RWPE1 (cell line): Measurements from ENCODE around the gene CCDC88B.

Experiments
- CTCF ChIA-PET: fragments of 350-600 bp; sonication (Branson Sonifier 250); formaldehyde crosslinking; extraction: SDS; loops from one replicate; lab custom pipeline; 2021; lab: Yijun Ruan, JAX
- POLR2A ChIA-PET: fragments of 400-600 bp; formaldehyde crosslinking; extraction: SDS; loops from one replicate; lab custom pipeline; 2020; ENCODE audit warnings: antibody characterized with exemption; ENCODE audit not compliant: low non-redundant PET; lab: Yijun Ruan, JAX
- DNase-seq: peaks from one replicate; pipeline ENCODE4 v3.0.0; 2012; ENCODE audit warnings: low spot score
- H3K27ac ChIP-seq: fragments of 450-650 bp; 2 replicates; pipeline ENCODE4 v1.5.1; 2017
- TF ChIP-seq, protein P1 (sequence below): fragments of 450-650 bp; conservative IDR thresholded peaks from 2 replicates; pipeline ENCODE4 v1.5.1; 2017; ENCODE audit warnings: low read depth, mild to moderate bottlenecking

CCDC88B gene

DNA sequence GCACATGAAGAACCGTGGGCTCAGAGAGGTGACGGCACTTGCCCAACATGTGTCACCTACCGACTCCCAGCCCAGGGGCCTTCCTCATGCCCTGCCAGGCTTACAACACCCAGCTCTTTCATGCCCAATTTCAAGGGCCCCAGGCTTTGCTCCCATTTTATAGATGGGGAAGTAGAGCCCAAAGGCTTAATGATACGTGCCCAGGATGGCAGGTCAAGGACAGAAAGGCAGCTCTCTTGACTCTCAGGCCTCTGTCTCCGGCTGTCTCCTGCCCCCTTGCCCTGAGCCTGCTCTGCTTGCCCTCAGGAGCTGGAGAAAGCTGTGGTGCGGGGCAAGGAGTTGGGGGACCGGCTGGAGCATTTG, 9.0 kb downstream of the CCDC88B start:
- ChIA-PET POLR2A (no interaction called here), CTCF (interaction anchor here (0.5 to 0.8 kb wide), 3 partner anchors 31 to 876 kb away, joined by 3 to 4 read pairs (median 3); partner anchors contain the start of gene PRDX5)
- DNase-seq = no peak
- TF ChIP-seq, protein P1, sequence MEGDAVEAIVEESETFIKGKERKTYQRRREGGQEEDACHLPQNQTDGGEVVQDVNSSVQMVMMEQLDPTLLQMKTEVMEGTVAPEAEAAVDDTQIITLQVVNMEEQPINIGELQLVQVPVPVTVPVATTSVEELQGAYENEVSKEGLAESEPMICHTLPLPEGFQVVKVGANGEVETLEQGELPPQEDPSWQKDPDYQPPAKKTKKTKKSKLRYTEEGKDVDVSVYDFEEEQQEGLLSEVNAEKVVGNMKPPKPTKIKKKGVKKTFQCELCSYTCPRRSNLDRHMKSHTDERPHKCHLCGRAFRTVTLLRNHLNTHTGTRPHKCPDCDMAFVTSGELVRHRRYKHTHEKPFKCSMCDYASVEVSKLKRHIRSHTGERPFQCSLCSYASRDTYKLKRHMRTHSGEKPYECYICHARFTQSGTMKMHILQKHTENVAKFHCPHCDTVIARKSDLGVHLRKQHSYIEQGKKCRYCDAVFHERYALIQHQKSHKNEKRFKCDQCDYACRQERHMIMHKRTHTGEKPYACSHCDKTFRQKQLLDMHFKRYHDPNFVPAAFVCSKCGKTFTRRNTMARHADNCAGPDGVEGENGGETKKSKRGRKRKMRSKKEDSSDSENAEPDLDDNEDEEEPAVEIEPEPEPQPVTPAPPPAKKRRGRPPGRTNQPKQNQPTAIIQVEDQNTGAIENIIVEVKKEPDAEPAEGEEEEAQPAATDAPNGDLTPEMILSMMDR = no peak
- H3K27ac ChIP-seq = peak overlapping the region; percentile 92

DNA sequence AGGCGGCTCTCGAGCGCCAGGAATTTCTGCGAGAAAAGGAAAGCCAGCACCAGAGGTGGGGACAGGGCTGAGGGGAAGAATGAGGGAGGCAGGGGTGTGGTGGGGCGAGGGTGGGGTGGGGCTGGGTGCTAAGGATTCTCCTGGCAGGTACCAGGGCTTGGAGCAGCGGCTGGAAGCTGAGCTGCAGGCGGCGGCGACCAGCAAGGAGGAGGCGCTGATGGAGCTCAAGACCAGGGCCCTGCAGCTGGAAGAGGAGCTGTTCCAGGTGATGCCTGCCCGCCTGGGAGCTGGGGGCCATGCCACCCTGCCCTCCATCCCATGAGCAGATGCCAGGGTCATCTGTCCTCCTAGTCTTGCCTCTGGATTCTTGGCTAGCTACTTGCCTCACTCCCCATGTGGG, 9.4 kb downstream of the CCDC88B start:
- TF ChIP-seq, protein P1 = no peak
- H3K27ac ChIP-seq = peak overlapping the region; percentile 92
- no peak for DNase-seq
- ChIA-PET CTCF (interaction anchor here (0.5 to 0.8 kb wide), 3 partner anchors 32 to 205 kb away, joined by 3 to 4 read pairs (median 4); partner anchors contain the start of gene PRDX5), POLR2A (no interaction called here)

DNA sequence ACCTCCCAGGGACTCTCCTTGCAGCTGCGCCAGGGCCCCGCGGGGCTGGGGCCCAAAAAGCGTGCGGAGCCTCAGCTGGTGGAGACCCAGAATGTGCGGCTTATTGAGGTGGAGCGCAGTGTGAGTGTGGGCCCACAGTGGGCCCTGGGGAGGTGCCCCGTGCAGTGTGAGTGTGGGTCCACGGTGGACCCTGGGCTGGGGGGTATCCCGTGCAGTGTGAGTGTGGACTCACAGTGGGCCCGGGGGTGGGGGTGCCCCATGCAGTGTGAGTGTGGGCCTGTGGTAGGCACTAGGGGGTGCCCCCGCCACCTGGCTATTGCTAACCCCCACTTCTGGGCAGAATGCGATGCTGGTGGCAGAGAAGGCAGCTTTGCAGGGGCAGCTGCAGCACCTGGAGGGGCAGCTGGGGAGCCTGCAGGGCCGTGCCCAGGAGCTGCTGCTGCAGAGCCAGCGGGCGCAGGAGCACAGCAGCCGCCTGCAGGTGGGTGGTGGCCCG, 11.2 kb downstream of the CCDC88B start:
- ChIA-PET CTCF (interaction anchor here (0.6 kb wide), 1 partner anchor 50 kb away, joined by 3 read pairs; no protein-coding TSS in a partner anchor), POLR2A (no interaction called here)
- DNase-seq = no peak
- TF ChIP-seq, protein P1 = no peak
- peak overlapping the region; percentile 92 for H3K27ac ChIP-seq

DNA sequence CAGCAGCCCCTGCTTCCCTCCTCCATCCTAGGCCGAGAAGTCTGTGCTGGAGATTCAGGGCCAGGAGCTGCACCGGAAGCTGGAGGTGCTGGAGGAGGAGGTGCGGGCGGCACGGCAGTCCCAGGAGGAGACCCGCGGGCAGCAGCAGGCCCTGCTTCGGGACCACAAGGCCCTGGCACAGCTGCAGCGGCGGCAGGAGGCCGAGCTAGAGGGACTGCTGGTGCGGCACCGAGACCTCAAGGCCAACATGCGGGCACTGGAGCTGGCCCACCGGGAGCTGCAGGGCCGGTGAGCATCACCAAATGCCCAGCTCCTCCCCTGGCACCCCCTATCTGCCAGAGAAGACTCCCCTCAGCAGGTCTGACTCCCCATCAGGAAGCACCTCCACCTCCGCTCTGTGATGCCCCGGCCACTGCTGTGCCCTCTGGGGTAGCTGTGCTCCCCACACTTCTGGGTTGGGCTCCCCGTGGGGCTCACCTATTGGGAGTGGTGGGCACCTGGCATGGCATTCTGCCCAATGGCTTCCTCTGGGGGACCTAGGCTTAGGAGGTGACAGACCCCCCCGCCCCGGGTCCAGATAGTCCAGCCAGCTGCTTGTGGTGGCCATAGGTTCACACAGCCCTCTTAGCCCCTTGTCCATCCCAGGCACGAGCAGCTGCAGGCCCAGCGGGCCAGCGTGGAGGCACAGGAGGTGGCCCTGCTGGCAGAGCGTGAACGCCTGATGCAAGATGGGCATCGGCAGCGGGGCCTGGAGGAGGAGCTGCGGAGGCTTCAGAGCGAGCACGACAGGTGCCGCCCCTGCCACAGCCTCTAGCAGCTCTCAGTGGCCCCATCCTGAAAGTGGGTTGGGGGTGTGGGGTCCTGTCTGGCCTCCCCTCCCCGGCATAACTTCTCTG, 12.3 kb downstream of the CCDC88B start:
- ChIA-PET CTCF (interaction anchor here (0.6 to 4.9 kb wide), 6 partner anchors 8 to 1692 kb away, joined by 3 to 34 read pairs (median 4); partner anchors contain the start of gene PLCB3), POLR2A (interaction anchor here (0.8 to 1.9 kb wide), 2 partner anchors 10 to 34 kb away, joined by 3 to 9 read pairs; partner anchors contain the start of genes PRDX5 and TRMT112)
- no peak for DNase-seq
- TF ChIP-seq, protein P1 = no peak
- H3K27ac ChIP-seq = peak overlapping the region; percentile 92

DNA sequence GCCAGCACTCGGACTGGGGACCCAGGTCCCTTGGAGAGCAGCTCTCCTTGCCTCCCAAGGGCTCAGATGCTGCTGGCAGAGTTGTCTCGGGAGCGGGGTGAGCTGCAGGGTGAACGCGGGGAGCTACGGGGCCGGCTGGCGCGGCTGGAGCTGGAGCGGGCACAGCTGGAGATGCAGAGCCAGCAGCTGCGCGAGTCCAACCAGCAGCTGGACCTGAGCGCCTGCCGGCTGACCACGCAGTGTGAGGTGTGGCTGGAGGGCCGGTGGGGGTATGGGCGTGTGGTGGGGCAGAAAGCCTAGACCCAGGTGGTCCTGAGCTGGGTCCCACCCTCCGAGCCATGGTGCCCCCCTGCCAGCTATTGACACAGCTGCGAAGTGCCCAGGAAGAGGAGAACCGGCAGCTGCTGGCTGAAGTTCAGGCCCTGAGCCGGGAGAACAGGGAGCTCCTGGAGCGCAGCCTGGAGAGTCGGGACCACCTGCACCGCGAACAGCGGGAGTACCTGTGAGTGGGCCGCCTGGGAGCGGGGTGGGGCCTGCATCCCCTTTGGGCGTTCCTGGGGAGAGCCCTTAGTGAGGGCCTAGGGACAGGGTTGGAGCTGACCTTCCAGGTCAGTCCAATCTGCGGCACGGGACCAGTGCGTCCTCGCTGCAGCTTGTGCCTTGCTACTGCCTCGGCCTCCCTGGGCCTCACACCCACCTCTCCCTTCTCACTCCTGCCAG, 13.2 kb downstream of the CCDC88B start:
- ChIA-PET CTCF (interaction anchor here (0.7 to 4.9 kb wide), 6 partner anchors 9 to 193 kb away, joined by 3 to 34 read pairs (median 4); partner anchors contain the start of genes PRDX5 and TRMT112), POLR2A (interaction anchor here (0.8 to 1.9 kb wide), 2 partner anchors 11 to 35 kb away, joined by 3 to 9 read pairs; partner anchors contain the start of genes PRDX5 and TRMT112)
- DNase-seq = no peak
- peak overlapping the region; percentile 52 for H3K27ac ChIP-seq
- TF ChIP-seq, protein P1 = no peak
